Tibial nerve (tissue), 4 donors: Measurements from ENCODE around the gene CCL13. TPM values are rescaled to one million over a fixed set of nuclear protein-coding genes. Genes with fewer than 3 reads are reported as not detected.
A peak's percentile ranks its signal among the peaks of the same experiment; 100 is the strongest.

Experiments used
- DNase-seq, 2 donors: peaks; one replicate each; pipeline ENCODE4 v3.0.0-alpha.2; 2019; ENCODE audit warnings: low spot score in 2 of 2
- H3K27ac ChIP-seq, 4 donors: fragments of 200-600 bp; sonication (generic) in 3 of 4; one replicate each; pipeline ENCODE4 v1.5.1; 2017 to 2019; ENCODE audit warnings: mild to moderate bottlenecking in 1 of 4
- H3K27me3 ChIP-seq, 2 donors: fragments of 200-600 bp; sonication (generic) in 1 of 2; one replicate each; pipeline versions ENCODE4 v1.5.1 to v1.6.0; 2017 to 2019
- H3K36me3 ChIP-seq, 3 donors: fragments of 200-600 bp; sonication (generic); one replicate each; pipeline ENCODE4 v1.5.1; 2018 to 2019
- H3K4me1 ChIP-seq, 4 donors: fragments of 200-600 bp; sonication (generic) in 3 of 4; one replicate each; pipeline ENCODE4 v1.5.1; 2017 to 2019
- H3K4me3 ChIP-seq, 4 donors: fragments of 200-600 bp; sonication (generic) in 3 of 4; one replicate each; pipeline ENCODE4 v1.5.1; 2017 to 2019; ENCODE audit warnings: mild to moderate bottlenecking in 1 of 4, moderate library complexity in 1 of 4
- H3K9me3 ChIP-seq, 4 donors: fragments of 200-600 bp; sonication (generic) in 3 of 4; one replicate each; pipeline ENCODE4 v1.5.1; 2017 to 2019
- CTCF ChIP-seq, 5 experiments: fragments of 200-600 bp in 3 of 5; fragments of 450-650 bp in 2 of 5; sonication (generic) in 3 of 5; IDR thresholded peaks; one replicate each; pipeline ENCODE4 v1.5.1; 2016 to 2019; ENCODE audit warnings: antibody characterized with exemption in 5 of 5, mild to moderate bottlenecking in 3 of 5, moderate library complexity in 2 of 5
- EP300 ChIP-seq, 2 donors: sonication (generic); formaldehyde crosslinking; IDR thresholded peaks; one replicate each; pipeline ENCODE4 v1.6.1; 2017; ENCODE audit warnings: antibody characterized with exemption in 2 of 2, mild to moderate bottlenecking in 1 of 2
- POLR2A ChIP-seq, 2 donors: fragments of 450-650 bp; IDR thresholded peaks; one replicate each; pipeline ENCODE4 v1.6.1; 2017; ENCODE audit warnings: antibody characterized with exemption in 2 of 2, mild to moderate bottlenecking in 2 of 2, moderate library complexity in 2 of 2
- WGBS, 2 donors: methylation state at CpG; one replicate each; pipeline ENCODE4 v1.1.5; 2018; 5-methylcytosine and 5-hydroxymethylcytosine counted together
- total RNA-seq, 4 donors: library from RNA; depleted of rRNA; stranded (reverse); fragments of >200 nt; gene quantifications; one replicate each; pipeline ENCODE4 v1.1.0, GENCODE V29; 2016

Gene CCL13
- total RNA-seq, 4 donors from 2014 or later, result 35.2 to 307 (median 45.8) TPM

GRCh38 chr17:34383216-34383615, 26.9 kb downstream of the CCL13 start:
- Histone ChIP-seq H3K27ac (no peak overlapping the region), H3K4me1 (peaks cover 0 to 14% (median 0%) of the 10 kb centered on the region in 4 donors), H3K4me3 (no peak overlapping the region), H3K27me3 (peaks cover 0 to 2% of the 10 kb centered on the region in 2 donors), H3K9me3 (no peaks in the 10 kb centered on the region), H3K36me3 (no peaks in the 10 kb centered on the region)
- no peak for TF ChIP-seq CTCF (IDR thresholded peaks at IDR 0.05)
- no peak for TF ChIP-seq EP300 (IDR thresholded peaks at IDR 0.05)
- TF ChIP-seq POLR2A (IDR thresholded peaks at IDR 0.05), result no peak
- DNase-seq, result no peak
- WGBS, 2 donors, result 84 to 89% methylated on average over 3 of the region's 3 CpGs

- TF ChIP-seq EP300 (IDR thresholded peaks at IDR 0.05), result no peak
- no peak for TF ChIP-seq POLR2A (IDR thresholded peaks at IDR 0.05)
- TF ChIP-seq CTCF (IDR thresholded peaks at IDR 0.05), result no peak
- WGBS, 2 donors, result 65 to 74% methylated on average over 1 of the region's 1 CpG
- no peaks in the 10 kb centered on the region for H3K9me3 ChIP-seq
Measured at GRCh38 chr17:34384271-34384670, 28.0 kb downstream of the CCL13 start.

GRCh38 chr17:34384822-34385605, 28.7 kb downstream of the CCL13 start:
- H3K4me3 ChIP-seq, result no peak overlapping the region
- no peaks in the 10 kb centered on the region for H3K9me3 ChIP-seq
- DNase-seq, result no peak
- peaks cover 0 to 5% (median 0%) of the 10 kb centered on the region in 4 donors for H3K4me1 ChIP-seq
- H3K27ac ChIP-seq, result no peak overlapping the region
- no peaks in the 10 kb centered on the region for H3K27me3 ChIP-seq
- H3K36me3 ChIP-seq, result no peaks in the 10 kb centered on the region
- 70 to 79% methylated on average over 9 of the region's 9 CpGs for WGBS, 2 donors
- TF ChIP-seq EP300 (IDR thresholded peaks at IDR 0.05), result no peak
- TF ChIP-seq CTCF (IDR thresholded peaks at IDR 0.05), result no peak
- no peak for TF ChIP-seq POLR2A (IDR thresholded peaks at IDR 0.05)

More at GRCh38 chr17:34384271-34384670, 28.0 kb downstream of the CCL13 start:
- no peaks in the 10 kb centered on the region for H3K27me3 ChIP-seq
- H3K27ac ChIP-seq, result no peak overlapping the region
- H3K4me3 ChIP-seq, result no peak overlapping the region
- DNase-seq, result no peak
- H3K4me1 ChIP-seq, result peaks cover 0 to 5% (median 0%) of the 10 kb centered on the region in 4 donors
- H3K36me3 ChIP-seq, result no peaks in the 10 kb centered on the region

- no peak for DNase-seq
- Histone ChIP-seq H3K27ac (no peak overlapping the region), H3K36me3 (no peaks in the 10 kb centered on the region), H3K4me1 (peaks cover 0 to 5% (median 0%) of the 10 kb centered on the region in 4 donors), H3K9me3 (no peaks in the 10 kb centered on the region), H3K27me3 (no peaks in the 10 kb centered on the region), H3K4me3 (no peak overlapping the region)
- TF ChIP-seq EP300 (IDR thresholded peaks at IDR 0.05) (no peak), POLR2A (IDR thresholded peaks at IDR 0.05) (no peak), CTCF (IDR thresholded peaks at IDR 0.05) (no peak)
- 81 to 86% methylated on average over 5 of the region's 5 CpGs for WGBS, 2 donors
Measured at GRCh38 chr17:34386343-34386696, 30.0 kb downstream of the CCL13 start.

- no peaks in the 10 kb centered on the region for H3K36me3 ChIP-seq
- DNase-seq, result no peak
- H3K4me1 ChIP-seq, result peaks cover 0 to 5% (median 0%) of the 10 kb centered on the region in 4 donors
- H3K9me3 ChIP-seq, result no peaks in the 10 kb centered on the region
- H3K27me3 ChIP-seq, result no peaks in the 10 kb centered on the region
- no peak overlapping the region for H3K27ac ChIP-seq
- WGBS, 2 donors, result 52 to 61% methylated on average over 5 of the region's 5 CpGs
- no peak for TF ChIP-seq CTCF (IDR thresholded peaks at IDR 0.05)
- TF ChIP-seq EP300 (IDR thresholded peaks at IDR 0.05), result peak in 1 of 2 donors; percentile 43
- TF ChIP-seq POLR2A (IDR thresholded peaks at IDR 0.05), result no peak
- H3K4me3 ChIP-seq, result no peak overlapping the region
Measured at GRCh38 chr17:34386697-34387550, 30.6 kb downstream of the CCL13 start.
